ENCODE measurements around the gene TLE1. TPM values are rescaled to one million over a fixed set of nuclear protein-coding genes. Genes with fewer than 3 reads are reported as not detected.

Gene TLE1
- total RNA-seq, 1 experiment from 2014 or later = 79.3 TPM

DNA sequence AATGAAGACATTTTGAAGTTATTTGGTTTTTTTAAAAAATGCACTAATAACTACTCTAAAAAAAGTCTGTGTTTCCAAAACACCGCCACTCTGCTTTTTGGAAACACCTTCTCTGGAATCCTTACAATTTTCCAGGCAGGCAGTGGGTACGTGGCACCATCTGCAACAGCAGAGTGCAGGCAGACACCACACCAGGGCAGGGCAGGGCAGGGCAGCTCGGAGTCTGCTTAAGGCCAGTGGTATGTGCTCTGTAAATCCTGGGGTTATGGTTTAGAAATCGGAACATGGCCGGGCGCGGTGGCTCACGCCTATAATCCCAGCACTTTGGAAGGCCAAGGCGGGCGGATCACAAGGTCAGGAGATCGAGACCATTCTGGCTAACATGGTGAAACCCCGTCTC, 97.6 kb downstream of the TLE1 start:
- Mint-ChIP-seq H3K9me3 (0 out of 5 replicates have a peak, but pooled peaks cover 0 to 4% of the 10 kb centered on the region in 2 experiments), H3K27me3 (ENCODE audit: low read depth) (no peaks in the 10 kb centered on the region; the same call in 1 of the 2 replicates), H3K4me3 (no peak overlapping the region), H3K27ac (peak overlapping the region in 1 of 3 experiments; percentile 24; a peak in 1 of 7 replicates), H3K36me3 (ENCODE audit: insufficient read depth in 1 of 3, low read depth in 3 of 3) (peaks cover 63 to 88% (median 81%) of the 10 kb centered on the region in 3 experiments), H3K4me1 (peaks cover 33 to 46% of the 10 kb centered on the region in 2 experiments)
- no peak overlapping the region for H2BK5ac ChIP-seq (ENCODE audit: insufficient read length, low read length)
- no peak for DNase-seq
- H2BK120ac ChIP-seq (ENCODE audit: low read depth, low read length, poor library complexity, severe bottlenecking) = no peak overlapping the region
- H3K9ac ChIP-seq (ENCODE audit: extremely low read depth, insufficient read length, low read length) = no peak overlapping the region
- H3K27me3 ChIP-seq (ENCODE audit: insufficient read depth, low read length) = no peaks in the 10 kb centered on the region
- no peak overlapping the region for H3K27ac ChIP-seq (ENCODE audit: insufficient read length, low read depth, low read length)
- no peak overlapping the region for H3K4ac ChIP-seq (ENCODE audit: low read depth, low read length)
- no peak overlapping the region for H3K14ac ChIP-seq (ENCODE audit: insufficient read depth, low read length)
- H3K9me3 ChIP-seq (ENCODE audit: control insufficient read depth, low read depth, low read length) = no peaks in the 10 kb centered on the region
- no peak overlapping the region for H2AFZ ChIP-seq (ENCODE audit: low read length)
- no peaks in the 10 kb centered on the region for H3K79me2 ChIP-seq (ENCODE audit: insufficient read depth, low read length)
- no peak overlapping the region for H3K23ac ChIP-seq (ENCODE audit: insufficient read length, low read depth, low read length)
- no peak overlapping the region for H3K4me2 ChIP-seq (ENCODE audit: insufficient read depth, insufficient read length, low read length)
- H3K23me2 ChIP-seq (ENCODE audit: insufficient read length, low read depth, low read length, poor library complexity, severe bottlenecking) = peaks cover 4% of the 10 kb centered on the region
- H4K5ac ChIP-seq (ENCODE audit: insufficient read length, low read depth, low read length) = no peak overlapping the region
- TF ChIP-seq, protein P1, sequence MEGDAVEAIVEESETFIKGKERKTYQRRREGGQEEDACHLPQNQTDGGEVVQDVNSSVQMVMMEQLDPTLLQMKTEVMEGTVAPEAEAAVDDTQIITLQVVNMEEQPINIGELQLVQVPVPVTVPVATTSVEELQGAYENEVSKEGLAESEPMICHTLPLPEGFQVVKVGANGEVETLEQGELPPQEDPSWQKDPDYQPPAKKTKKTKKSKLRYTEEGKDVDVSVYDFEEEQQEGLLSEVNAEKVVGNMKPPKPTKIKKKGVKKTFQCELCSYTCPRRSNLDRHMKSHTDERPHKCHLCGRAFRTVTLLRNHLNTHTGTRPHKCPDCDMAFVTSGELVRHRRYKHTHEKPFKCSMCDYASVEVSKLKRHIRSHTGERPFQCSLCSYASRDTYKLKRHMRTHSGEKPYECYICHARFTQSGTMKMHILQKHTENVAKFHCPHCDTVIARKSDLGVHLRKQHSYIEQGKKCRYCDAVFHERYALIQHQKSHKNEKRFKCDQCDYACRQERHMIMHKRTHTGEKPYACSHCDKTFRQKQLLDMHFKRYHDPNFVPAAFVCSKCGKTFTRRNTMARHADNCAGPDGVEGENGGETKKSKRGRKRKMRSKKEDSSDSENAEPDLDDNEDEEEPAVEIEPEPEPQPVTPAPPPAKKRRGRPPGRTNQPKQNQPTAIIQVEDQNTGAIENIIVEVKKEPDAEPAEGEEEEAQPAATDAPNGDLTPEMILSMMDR (conservative IDR thresholded peaks at IDR 0.05) = no peak
- no peak overlapping the region for H2AK5ac ChIP-seq (ENCODE audit: insufficient read length, low read length)
- H4K91ac ChIP-seq (ENCODE audit: insufficient read length, low read depth, low read length) = no peak overlapping the region
- H3K79me1 ChIP-seq (ENCODE audit: insufficient read depth, low read depth, low read length, poor library complexity, severe bottlenecking) = no peaks in the 10 kb centered on the region
- no CpG with 5 or more reads among the region's 12 CpGs for WGBS (ENCODE audit: extremely low coverage, insufficient read length, low lambda C conversion rate)
- no peaks in the 10 kb centered on the region for H4K20me1 ChIP-seq (ENCODE audit: control insufficient read depth, insufficient read depth, insufficient read length)
- no peak overlapping the region for H3K18ac ChIP-seq (ENCODE audit: insufficient read length, low read depth, low read length)
- no peak overlapping the region for H4K8ac ChIP-seq (replicated peaks; ENCODE audit: insufficient read length, low read depth, low read length)
- H3T11ph ChIP-seq (ENCODE audit: low read length) = no peak overlapping the region
- H2BK15ac ChIP-seq (ENCODE audit: low read depth, low read length) = no peak overlapping the region
- no peak overlapping the region for H2BK20ac ChIP-seq (ENCODE audit: low read depth, low read length, poor library complexity, severe bottlenecking)
- H2BK12ac ChIP-seq (ENCODE audit: insufficient read length, low read depth, low read length) = no peak overlapping the region
- no peak overlapping the region for H3K56ac ChIP-seq (ENCODE audit: insufficient read length, low read depth, low read length)
- H3K4me1 ChIP-seq (ENCODE audit: insufficient read depth, low read length) = peaks cover 14% of the 10 kb centered on the region; the same call in 1 of the 2 replicates
